MM.1S (cell line): ENCODE data around the gene ALDH8A1.

Experiments used
- DNase-seq: peaks from one replicate; pipeline ENCODE4 v3.0.0-alpha.2; 2015
- H2AFZ ChIP-seq: fragments of 300-600 bp; sonication (generic); 2 replicates; pipeline ENCODE4 v1.6.0; 2016; ENCODE audit warnings: antibody characterized with exemption, low read length
- H3F3A ChIP-seq: fragments of 300-600 bp; sonication (generic); 2 replicates; pipeline ENCODE4 v1.6.1; 2016; ENCODE audit warnings: mild to moderate bottlenecking, antibody characterized with exemption, low read length, moderate library complexity, mixed read lengths; ENCODE audit not compliant: insufficient read depth
- H3K27ac ChIP-seq: fragments of 300-600 bp; sonication (generic); 2 replicates; pipeline ENCODE4 v1.5.1; 2016; ENCODE audit warnings: mild to moderate bottlenecking, low read length
- H3K27me3 ChIP-seq: fragments of 300-600 bp; sonication (generic); replicated peaks from 2 replicates; pipeline ENCODE4 v1.6.0; 2016; ENCODE audit warnings: low read length; ENCODE audit not compliant: insufficient read depth
- H3K36me3 ChIP-seq: fragments of 300-600 bp; sonication (generic); replicated peaks from 2 replicates; pipeline ENCODE4 v1.6.1; 2016; ENCODE audit warnings: mild to moderate bottlenecking, low read length, mixed read lengths; ENCODE audit not compliant: insufficient read depth
- H3K4me1 ChIP-seq: fragments of 300-600 bp; sonication (generic); 2 replicates; pipeline ENCODE4 v1.6.1; 2016; ENCODE audit warnings: low read length, mixed read lengths
- H3K4me2 ChIP-seq: fragments of 300-600 bp; sonication (generic); 2 replicates; pipeline ENCODE4 v1.6.0; 2016; ENCODE audit warnings: low read depth, low read length
- H3K4me3 ChIP-seq: fragments of 300-600 bp; sonication (generic); 2 replicates; pipeline ENCODE4 v1.5.1; 2016; ENCODE audit warnings: low read length, mixed read lengths
- H3K79me2 ChIP-seq: fragments of 300-600 bp; sonication (generic); 2 replicates; pipeline ENCODE4 v1.6.1; 2016; ENCODE audit warnings: mixed run types, low read length, mixed read lengths
- H3K9ac ChIP-seq: fragments of 300-600 bp; sonication (generic); 2 replicates; pipeline ENCODE4 v1.6.1; 2016; ENCODE audit warnings: low read length, mixed read lengths
- H3K9me2 ChIP-seq: fragments of 300-600 bp; sonication (generic); replicated peaks from 2 replicates; pipeline ENCODE4 v1.6.1; 2016; ENCODE audit warnings: mild to moderate bottlenecking, low read length, mixed read lengths; ENCODE audit not compliant: insufficient read depth
- H3K9me3 ChIP-seq: fragments of 300-600 bp; sonication (generic); replicated peaks from 2 replicates; pipeline ENCODE4 v1.6.1; 2016; ENCODE audit warnings: mild to moderate bottlenecking, low read length, mixed read lengths; ENCODE audit not compliant: insufficient read depth
- H4K20me1 ChIP-seq: fragments of 300-600 bp; sonication (generic); 2 replicates; pipeline ENCODE4 v1.6.1; 2016; ENCODE audit warnings: mild to moderate bottlenecking, low read length, moderate library complexity, mixed read lengths; ENCODE audit not compliant: insufficient read depth
- CTCF ChIP-seq: fragments of 300-600 bp; sonication (generic); IDR thresholded peaks from 2 replicates; pipeline ENCODE4 v1.5.1; 2016; ENCODE audit warnings: antibody characterized with exemption, low read length, mixed read lengths
- EZH2 ChIP-seq: fragments of 300-600 bp; sonication (generic); optimal IDR thresholded peaks from 2 replicates; pipeline ENCODE3; 2017; ENCODE audit warnings: low read depth, mild to moderate bottlenecking, antibody characterized with exemption, low read length, mixed read lengths
- EZH2phosphoT487 ChIP-seq: fragments of 300-600 bp; sonication (generic); IDR thresholded peaks from 2 replicates; pipeline ENCODE4 v1.6.1; 2018; ENCODE audit warnings: antibody characterized with exemption, low read length

The ALDH8A1 gene

GRCh38 chr6:134888316-134888715, 61.6 kb downstream of the ALDH8A1 start:
- Histone ChIP-seq H3K4me3 (no peak overlapping the region), H3K4me2 (no peak overlapping the region), H3K36me3 (no peaks in the 10 kb centered on the region), H3K9ac (no peak overlapping the region), H3F3A (no peaks in the 10 kb centered on the region), H3K9me3 (no peaks in the 10 kb centered on the region), H3K4me1 (no peaks in the 10 kb centered on the region), H3K27ac (no peak overlapping the region), H4K20me1 (no peaks in the 10 kb centered on the region), H3K79me2 (no peaks in the 10 kb centered on the region), H2AFZ (no peak overlapping the region), H3K27me3 (no peaks in the 10 kb centered on the region), H3K9me2 (no peaks in the 10 kb centered on the region)
- no peak for DNase-seq
- TF ChIP-seq EZH2phosphoT487 (no peak), CTCF (no peak), EZH2 (no peak)

GRCh38 chr6:134884752-134885151, 65.1 kb downstream of the ALDH8A1 start:
- H3K27me3 ChIP-seq: no peaks in the 10 kb centered on the region
- H3K9ac ChIP-seq: no peak overlapping the region
- H3K27ac ChIP-seq: no peak overlapping the region
- H4K20me1 ChIP-seq: no peaks in the 10 kb centered on the region
- no peak overlapping the region for H3K4me2 ChIP-seq
- no peaks in the 10 kb centered on the region for H3K9me3 ChIP-seq
- peaks cover 18% of the 10 kb centered on the region for H3K4me1 ChIP-seq
- TF ChIP-seq EZH2phosphoT487 (no peak), CTCF (no peak), EZH2 (no peak)
- no peak overlapping the region for H3K4me3 ChIP-seq
- no peaks in the 10 kb centered on the region for H3F3A ChIP-seq
- H3K36me3 ChIP-seq: no peaks in the 10 kb centered on the region
- H2AFZ ChIP-seq: no peak overlapping the region
- H3K79me2 ChIP-seq: no peaks in the 10 kb centered on the region
- DNase-seq: no peak
- no peaks in the 10 kb centered on the region for H3K9me2 ChIP-seq

GRCh38 chr6:134883314-134883713, 66.6 kb downstream of the ALDH8A1 start:
- Histone ChIP-seq H3K27ac (no peak overlapping the region), H3K9ac (no peak overlapping the region), H3F3A (no peaks in the 10 kb centered on the region)

More at GRCh38 chr6:134883314-134883713, 66.6 kb downstream of the ALDH8A1 start:
- Histone ChIP-seq H3K9me2 (no peaks in the 10 kb centered on the region), H3K4me3 (no peak overlapping the region), H3K27me3 (no peaks in the 10 kb centered on the region), H3K4me2 (no peak overlapping the region), H3K36me3 (no peaks in the 10 kb centered on the region), H3K4me1 (peaks cover 18% of the 10 kb centered on the region), H3K79me2 (no peaks in the 10 kb centered on the region), H4K20me1 (no peaks in the 10 kb centered on the region), H2AFZ (0 out of 2 replicates have a peak overlapping the region, but pooled peaks have one; percentile 20), H3K9me3 (no peaks in the 10 kb centered on the region)
- TF ChIP-seq EZH2phosphoT487: no peak
- TF ChIP-seq EZH2: no peak
- TF ChIP-seq CTCF: no peak
- DNase-seq: no peak
